HuH-7.5 (cell line): ENCODE results near the gene OLR1.

Experiments
- DNase-seq: peaks from one replicate; pipeline ENCODE4 v3.0.0; 2011; ENCODE audit warnings: low spot score

Gene OLR1

GRCh38 chr12:10153271-10154144 lies 18.4 kb downstream of the OLR1 start:
- peak; percentile 41 for DNase-seq

GRCh38 chr12:10151621-10152020 lies 20.3 kb downstream of the OLR1 start:
- no peak for DNase-seq

GRCh38 chr12:10147714-10148403 lies 24.1 kb downstream of the OLR1 start:
- no peak for DNase-seq

- no peak for DNase-seq
Measured at GRCh38 chr12:10142976-10143589, 28.8 kb downstream of the OLR1 start.

- DNase-seq = no peak
Measured at GRCh38 chr12:10140001-10140400, 31.9 kb downstream of the OLR1 start.

- no peak for DNase-seq
Measured at GRCh38 chr12:10136637-10137205, 35.2 kb downstream of the OLR1 start.

GRCh38 chr12:10135126-10135525 lies 36.8 kb downstream of the OLR1 start:
- DNase-seq = no peak

GRCh38 chr12:10132850-10133370 lies 39.0 kb downstream of the OLR1 start:
- no peak for DNase-seq

- no peak for DNase-seq
Measured at GRCh38 chr12:10131111-10131690, 40.7 kb downstream of the OLR1 start.

GRCh38 chr12:10130042-10130441 lies 41.9 kb downstream of the OLR1 start, which contains the start of gene CLEC7A:
Gene CLEC7A, minus strand, starts transcription at chr12:10130199. Its CDS starts 117 bp downstream, at chr12:10130082.
- no peak for DNase-seq

- no peak for DNase-seq
Measured at GRCh38 chr12:10128687-10129086, 43.2 kb downstream of the OLR1 start.

- DNase-seq = no peak
Measured at GRCh38 chr12:10126413-10126812, 45.5 kb downstream of the OLR1 start.

GRCh38 chr12:10122689-10123088 lies 49.2 kb downstream of the OLR1 start:
- DNase-seq = peak; percentile 54

- DNase-seq = no peak
Measured at GRCh38 chr12:10121278-10121677, 50.7 kb downstream of the OLR1 start.

GRCh38 chr12:10119066-10119465 lies 52.9 kb downstream of the OLR1 start:
- DNase-seq = no peak

- no peak for DNase-seq
Measured at GRCh38 chr12:10115890-10116289, 56.0 kb downstream of the OLR1 start.

- no peak for DNase-seq
Measured at GRCh38 chr12:10115311-10115710, 56.6 kb downstream of the OLR1 start.

- no peak for DNase-seq
Measured at GRCh38 chr12:10113920-10114319, 58.0 kb downstream of the OLR1 start.

GRCh38 chr12:10113075-10113474 lies 58.9 kb downstream of the OLR1 start:
- no peak for DNase-seq

GRCh38 chr12:10111451-10111850 lies 60.5 kb downstream of the OLR1 start:
- DNase-seq = no peak

GRCh38 chr12:10110256-10110844 lies 61.6 kb downstream of the OLR1 start:
- DNase-seq = no peak
